ENCODE data around the gene TTC1.

TTC1 gene

DNA sequence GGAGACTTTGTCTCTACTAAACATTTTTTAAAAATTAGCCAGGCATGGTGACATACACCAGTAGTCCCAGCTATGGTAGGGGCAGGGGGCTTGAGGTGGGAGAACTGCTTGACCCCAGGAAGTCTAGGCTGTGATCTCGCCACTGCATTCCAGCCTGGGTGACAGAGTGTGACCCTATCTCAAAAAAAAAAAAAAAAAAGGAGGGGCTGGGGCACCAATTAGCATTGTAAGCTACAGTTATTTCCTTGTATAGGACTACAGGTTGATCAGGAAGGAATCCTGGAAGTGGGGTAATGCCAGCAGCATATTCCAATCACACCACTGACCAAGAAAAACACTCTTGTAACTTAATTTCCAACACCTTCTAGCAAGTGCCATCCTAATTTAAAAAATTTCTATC, 78.3 kb downstream of the TTC1 start:
- no peak for DNase-seq (ENCODE audit: low read depth)

DNA sequence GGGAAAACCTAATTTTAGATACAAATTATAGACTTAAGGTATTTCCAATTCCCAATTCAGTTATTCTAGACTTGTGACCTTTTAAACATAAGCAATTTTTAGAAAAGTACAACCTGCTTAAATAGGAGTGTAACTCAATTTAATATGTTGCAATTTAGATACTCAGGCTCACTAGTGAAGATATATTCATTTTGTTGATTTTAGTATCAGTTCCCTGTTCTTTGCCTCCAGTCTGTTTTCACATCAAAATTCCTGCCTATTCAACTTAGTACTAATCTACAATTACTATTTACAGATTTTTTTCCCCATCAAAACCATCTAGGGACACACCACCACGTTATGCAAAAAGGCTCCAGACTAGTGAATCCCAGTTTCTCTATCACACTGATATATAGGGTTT, 79.9 kb downstream of the TTC1 start:
- no peak for DNase-seq (ENCODE audit: low read depth)

- no peak for DNase-seq (ENCODE audit: low read depth)
Observed at GRCh38 chr5:160089531-160089930, 80.6 kb downstream of the TTC1 start.

GRCh38 chr5:160090059-160090458, 81.1 kb downstream of the TTC1 start:
- DNase-seq (ENCODE audit: low read depth) = no peak

GRCh38 chr5:160092514-160092913, 83.6 kb downstream of the TTC1 start:
- no peak for DNase-seq (ENCODE audit: low read depth)

GRCh38 chr5:160092960-160093707, 84.2 kb downstream of the TTC1 start:
- DNase-seq (ENCODE audit: low read depth) = no peak

GRCh38 chr5:160096178-160096577, 87.2 kb downstream of the TTC1 start:
- DNase-seq (ENCODE audit: low read depth) = no peak

DNA sequence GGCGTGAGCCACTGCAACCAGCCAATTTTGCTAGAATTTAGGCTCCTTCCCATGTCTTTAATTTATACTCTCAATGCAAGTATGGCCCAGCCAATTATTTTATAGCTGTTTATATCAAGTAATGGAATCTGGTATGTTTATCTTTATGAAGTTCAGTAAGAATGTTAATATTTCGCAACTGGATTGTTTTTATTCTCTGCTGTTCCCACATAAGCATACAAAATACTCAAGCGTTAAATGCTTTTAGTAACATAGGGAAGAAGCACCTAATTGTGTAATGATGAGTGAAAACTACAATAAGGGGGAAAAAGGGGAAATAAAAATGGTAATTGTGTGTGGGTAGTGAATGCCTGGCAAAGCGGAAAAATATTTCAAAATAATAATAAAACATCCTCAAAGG, 89.1 kb downstream of the TTC1 start:
- DNase-seq (ENCODE audit: low read depth) = no peak

DNA sequence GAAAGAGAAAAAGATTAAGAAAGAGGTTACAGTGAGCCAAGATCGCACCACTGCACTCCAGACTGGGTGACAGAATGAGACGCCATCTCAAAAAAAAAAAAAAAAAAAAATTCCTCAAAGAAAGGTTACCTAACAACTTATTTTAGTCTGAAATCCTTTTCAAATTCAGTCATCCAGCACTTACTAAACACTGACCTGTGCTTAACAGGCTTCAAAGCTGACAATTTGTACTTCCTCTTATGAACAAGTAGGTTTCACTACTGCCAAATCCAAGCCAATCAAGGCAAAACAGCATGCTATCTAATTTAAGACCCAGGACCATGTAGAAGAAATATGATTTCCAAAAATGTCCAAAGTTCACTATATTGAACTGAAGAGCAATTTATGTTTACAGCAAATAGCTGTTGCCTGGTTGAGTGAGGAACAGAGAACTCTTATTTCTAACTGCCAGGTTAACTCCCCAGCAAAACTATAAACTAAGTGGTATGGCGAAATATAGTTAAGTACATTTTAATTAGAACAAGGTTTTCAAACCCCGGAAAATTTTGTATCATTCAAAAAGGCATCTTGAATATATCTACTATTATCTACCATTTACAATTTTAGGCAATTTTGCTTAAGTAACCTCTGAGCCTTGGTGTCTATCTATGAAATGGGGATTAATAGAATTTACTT, 96.9 kb downstream of the TTC1 start:
- DNase-seq (ENCODE audit: low read depth) = no peak

DNA sequence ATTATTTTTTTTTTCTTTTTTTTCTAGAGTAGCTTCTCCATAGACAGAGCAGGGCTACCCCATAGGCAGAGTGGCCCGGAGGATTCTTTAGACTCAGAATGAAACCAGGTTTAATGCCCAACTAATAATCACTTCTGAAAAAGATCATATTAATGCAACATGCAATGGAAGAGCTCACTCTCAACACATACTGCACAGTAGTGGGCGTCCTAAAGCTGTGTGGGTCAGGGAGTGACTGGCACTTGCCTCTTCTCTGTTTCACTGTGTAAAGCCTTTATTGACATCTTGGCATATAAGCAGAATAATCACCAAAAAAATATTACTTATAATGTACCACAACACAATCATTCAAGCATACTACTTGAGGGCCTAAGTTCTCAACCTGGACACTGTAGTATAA, 99.2 kb downstream of the TTC1 start:
- no peak for DNase-seq (ENCODE audit: low read depth)
